Right lobe of liver (tissue), 6 donors: Measurements from ENCODE around the gene LARP6. TPM values are rescaled to one million over a fixed set of nuclear protein-coding genes. Genes with fewer than 3 reads are reported as not detected.

ENCODE experiments used
- ATAC-seq, 4 donors: fragments of 200-7000 bp; cut with Tn5 transposase; one replicate each; pipeline ENCODE4 v1.9.1; 2020; ENCODE audit warnings: mild to moderate bottlenecking in 4 of 4, moderate library complexity in 4 of 4
- DNase-seq, 3 donors: peaks; one replicate each; pipeline ENCODE4 v3.0.0-alpha.2; 2020
- H3K27ac ChIP-seq, 3 donors: fragments of 200-600 bp; one replicate each; pipeline ENCODE4 v1.8.0; 2022
- H3K27me3 ChIP-seq, 2 donors: fragments of 200-600 bp; one replicate each; pipeline ENCODE4 v1.8.0; 2022
- H3K36me3 ChIP-seq, 4 donors: fragments of 200-600 bp; sonication (generic) in 1 of 4; one replicate each; pipeline versions ENCODE4 v1.5.1 to v1.8.0; 2017 to 2022; ENCODE audit warnings: control low read depth in 1 of 4
- H3K4me1 ChIP-seq, 4 donors: fragments of 200-600 bp; sonication (generic) in 1 of 4; one replicate each; pipeline versions ENCODE4 v1.5.1 to v1.8.0; 2017 to 2022; ENCODE audit warnings: control low read depth in 1 of 4
- H3K4me3 ChIP-seq, 3 donors: fragments of 200-600 bp; one replicate each; pipeline ENCODE4 v1.8.0; 2022
- H3K9me3 ChIP-seq, 4 donors: fragments of 200-600 bp; sonication (generic) in 1 of 4; one replicate each; pipeline versions ENCODE4 v1.5.1 to v1.8.0; 2017 to 2022; ENCODE audit warnings: control low read depth in 1 of 4
- CTCF ChIP-seq, 4 donors: fragments of 200-600 bp in 3 of 4; fragments of 450-650 bp in 1 of 4; IDR thresholded peaks; one replicate each; pipeline versions ENCODE4 v1.5.1 to v1.8.0; 2016 to 2022; ENCODE audit warnings: antibody characterized with exemption in 4 of 4, mild to moderate bottlenecking in 2 of 4
- POLR2A ChIP-seq: fragments of 450-650 bp; IDR thresholded peaks from one replicate; pipeline ENCODE4 v1.6.1; 2017; ENCODE audit warnings: antibody characterized with exemption, mild to moderate bottlenecking
- WGBS: methylation state at CpG from one replicate; pipeline ENCODE4 v1.1.6; 2018; ENCODE audit warnings: low coverage, low lambda C conversion rate; ENCODE audit not compliant: insufficient coverage; ENCODE audit errors: missing lambda C conversion rate; 5-methylcytosine and 5-hydroxymethylcytosine counted together
- intact Hi-C, 2 donors: fragments of 100-400 bp; cut with DNase I; formaldehyde crosslinking; loops; one replicate each; pipeline versions ENCODE4 v1.11.2 to v1.14.1; 2022
- total RNA-seq, 6 experiments: library from RNA; depleted of rRNA in 2 of 6; stranded (reverse); fragments of >200 nt in 2 of 6; fragmentation: NEBNext Ultra II Directional in 3 of 6; extraction: Animal tissue kit (Norgen Biotek cat#: 25700) in 3 of 6; gene quantifications; one replicate each; pipeline versions ENCODE4 v1.1.0 to v1.2.4, GENCODE V29; 2016 to 2023
- donor health status: DM: no; HTN: yes; CAD: no.
- donor health status: DM: no; HTN: no; CAD: no.
- donor health status: DM: no; HTN: no; CAD: no.
- donor health status: DM: no; HTN: yes; CAD: no.
- donor health status: DM: no; HTN: yes; CAD: no.

LARP6 gene
- total RNA-seq, 6 experiments from 2014 or later, result 1.3 to 13.7 (median 4.1) TPM

- ATAC-seq, result no peak
- H3K4me1 ChIP-seq, result no peaks in the 10 kb centered on the region
- H3K36me3 ChIP-seq, result no peaks in the 10 kb centered on the region
- intact Hi-C loops, result no loop called here
- whole genome bisulfite sequencing, result 72% methylated on average over 5 of the region's 6 CpGs
- no peak for DNase-seq
- no peak overlapping the region for H3K4me3 ChIP-seq
- no peaks in the 10 kb centered on the region for H3K9me3 ChIP-seq
- TF ChIP-seq CTCF (IDR thresholded peaks at IDR 0.05), result no peak
- no peak for TF ChIP-seq POLR2A
- no peak overlapping the region for H3K27ac ChIP-seq
- H3K27me3 ChIP-seq, result no peaks in the 10 kb centered on the region
Measured at GRCh38 chr15:70867911-70868467, 14.0 kb upstream of the LARP6 start.

- DNase-seq, result no peak
- Histone ChIP-seq H3K9me3 (no peaks in the 10 kb centered on the region), H3K27ac (no peak overlapping the region), H3K36me3 (no peaks in the 10 kb centered on the region), H3K27me3 (no peaks in the 10 kb centered on the region), H3K4me3 (no peak overlapping the region), H3K4me1 (no peaks in the 10 kb centered on the region)
- no peak for ATAC-seq
- 76% methylated on average over 5 of the region's 5 CpGs for WGBS
- TF ChIP-seq POLR2A (no peak), CTCF (IDR thresholded peaks at IDR 0.05) (no peak)
- intact Hi-C loops, result no loop called here
Measured at GRCh38 chr15:70866982-70867641, 13.2 kb upstream of the LARP6 start.

- no peaks in the 10 kb centered on the region for H3K27me3 ChIP-seq
- no peaks in the 10 kb centered on the region for H3K9me3 ChIP-seq
- no peaks in the 10 kb centered on the region for H3K4me1 ChIP-seq
- H3K27ac ChIP-seq, result no peak overlapping the region
- TF ChIP-seq POLR2A (no peak), CTCF (IDR thresholded peaks at IDR 0.05) (no peak)
- H3K36me3 ChIP-seq, result no peaks in the 10 kb centered on the region
- ATAC-seq (peak in 1 of 4 donors; percentile 17), DNase-seq (no peak)
- H3K4me3 ChIP-seq, result no peak overlapping the region
- intact Hi-C loops, result no loop called here
- WGBS, result 93% methylated on average over 2 of the region's 4 CpGs
Measured at GRCh38 chr15:70863450-70864218, 9.7 kb upstream of the LARP6 start.

- intact Hi-C loops, result no loop called here
- H3K27me3 ChIP-seq, result no peaks in the 10 kb centered on the region
- no peaks in the 10 kb centered on the region for H3K36me3 ChIP-seq
- H3K4me1 ChIP-seq, result no peaks in the 10 kb centered on the region
- ATAC-seq, result no peak
- TF ChIP-seq POLR2A (no peak), CTCF (IDR thresholded peaks at IDR 0.05) (no peak)
- no peak overlapping the region for H3K4me3 ChIP-seq
- H3K27ac ChIP-seq, result no peak overlapping the region
- no peak for DNase-seq
- 100% methylated on average over 1 of the region's 11 CpGs for WGBS
- no peaks in the 10 kb centered on the region for H3K9me3 ChIP-seq
Measured at GRCh38 chr15:70859998-70860397, 6.0 kb upstream of the LARP6 start.
